HG03280 (cell line): ENCODE data around the gene AADACL3.

Experiments
- ATAC-seq: cut with Tn5 transposase; IDR thresholded peaks from one replicate; pipeline ENCODE4 v1.9.1; 2021; ENCODE audit warnings: mild to moderate bottlenecking, moderate library complexity; ENCODE audit not compliant: unreplicated experiment

AADACL3 gene

GRCh38 chr1:12763479-12763878, 47.6 kb downstream of the AADACL3 start:
- no peak for ATAC-seq

- ATAC-seq: no peak
Measured at GRCh38 chr1:12764016-12764415, 48.1 kb downstream of the AADACL3 start.

GRCh38 chr1:12769031-12769430, 53.1 kb downstream of the AADACL3 start:
- no peak for ATAC-seq

GRCh38 chr1:12769976-12770505, 54.1 kb downstream of the AADACL3 start:
- no peak for ATAC-seq

GRCh38 chr1:12770620-12771019, 54.7 kb downstream of the AADACL3 start:
- ATAC-seq: no peak

GRCh38 chr1:12771186-12771585, 55.3 kb downstream of the AADACL3 start:
- no peak for ATAC-seq

- no peak for ATAC-seq
Measured at GRCh38 chr1:12772520-12772919, 56.6 kb downstream of the AADACL3 start.

GRCh38 chr1:12773438-12773837, 57.5 kb downstream of the AADACL3 start, which contains the start of gene PRAMEF12:
Gene PRAMEF12 (plus strand): TSS chr1:12773738. CDS start chr1:12774868, 1,130 bp downstream.
- no peak for ATAC-seq

GRCh38 chr1:12774801-12775345, 59.0 kb downstream of the AADACL3 start:
- ATAC-seq: no peak

GRCh38 chr1:12775443-12775842, 59.5 kb downstream of the AADACL3 start:
- ATAC-seq: no peak

GRCh38 chr1:12776801-12777557, 61.1 kb downstream of the AADACL3 start:
- ATAC-seq: no peak
